ENCODE data around the gene RBM33. TPM values are rescaled to one million over a fixed set of nuclear protein-coding genes. Genes with fewer than 3 reads are reported as not detected.

RBM33 gene
- total RNA-seq, 1 donor from 2014 or later: 79.4 TPM

DNA sequence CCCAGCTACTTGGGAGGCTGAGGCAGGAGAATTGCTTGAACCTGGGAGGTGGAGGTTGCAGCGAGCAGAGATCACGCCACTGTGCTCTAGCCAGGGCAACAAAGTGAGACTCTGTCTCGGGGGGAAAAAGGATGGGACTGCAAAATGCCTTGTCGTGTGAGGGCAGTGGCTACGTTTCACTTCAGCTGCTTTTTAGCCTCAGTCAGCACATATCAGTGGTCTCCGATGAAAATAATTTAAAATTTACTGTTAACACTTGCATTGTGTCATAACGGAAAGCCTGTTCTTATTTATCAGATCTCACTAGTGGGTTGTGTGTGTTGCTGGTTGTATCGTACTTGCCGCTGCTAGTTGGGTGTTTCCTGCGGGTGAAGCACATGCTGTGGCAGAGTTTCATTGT lies 61.9 kb downstream of the RBM33 start:
- Mint-ChIP-seq H3K27ac (no peak overlapping the region), H3K4me1 (ENCODE audit: low read depth) (no peaks in the 10 kb centered on the region), H3K9me3 (ENCODE audit: low read depth) (no peaks in the 10 kb centered on the region), H3K36me3 (ENCODE audit: insufficient read depth) (peaks cover 29% of the 10 kb centered on the region), H3K27me3 (no peaks in the 10 kb centered on the region), H3K4me3 (ENCODE audit: low read depth) (no peak overlapping the region)
- no peak for DNase-seq (ENCODE audit: low spot score, unreplicated experiment)
- TF ChIP-seq, protein P1, sequence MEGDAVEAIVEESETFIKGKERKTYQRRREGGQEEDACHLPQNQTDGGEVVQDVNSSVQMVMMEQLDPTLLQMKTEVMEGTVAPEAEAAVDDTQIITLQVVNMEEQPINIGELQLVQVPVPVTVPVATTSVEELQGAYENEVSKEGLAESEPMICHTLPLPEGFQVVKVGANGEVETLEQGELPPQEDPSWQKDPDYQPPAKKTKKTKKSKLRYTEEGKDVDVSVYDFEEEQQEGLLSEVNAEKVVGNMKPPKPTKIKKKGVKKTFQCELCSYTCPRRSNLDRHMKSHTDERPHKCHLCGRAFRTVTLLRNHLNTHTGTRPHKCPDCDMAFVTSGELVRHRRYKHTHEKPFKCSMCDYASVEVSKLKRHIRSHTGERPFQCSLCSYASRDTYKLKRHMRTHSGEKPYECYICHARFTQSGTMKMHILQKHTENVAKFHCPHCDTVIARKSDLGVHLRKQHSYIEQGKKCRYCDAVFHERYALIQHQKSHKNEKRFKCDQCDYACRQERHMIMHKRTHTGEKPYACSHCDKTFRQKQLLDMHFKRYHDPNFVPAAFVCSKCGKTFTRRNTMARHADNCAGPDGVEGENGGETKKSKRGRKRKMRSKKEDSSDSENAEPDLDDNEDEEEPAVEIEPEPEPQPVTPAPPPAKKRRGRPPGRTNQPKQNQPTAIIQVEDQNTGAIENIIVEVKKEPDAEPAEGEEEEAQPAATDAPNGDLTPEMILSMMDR (IDR thresholded peaks at IDR 0.05; ENCODE audit: unreplicated experiment): no peak

GRCh38 chr7:155709453-155709852 lies 65.0 kb downstream of the RBM33 start:
- DNase-seq (ENCODE audit: low spot score, unreplicated experiment): no peak
- H3K4me1 Mint-ChIP-seq (ENCODE audit: low read depth): peaks cover 8% of the 10 kb centered on the region
- H3K27me3 Mint-ChIP-seq: no peaks in the 10 kb centered on the region
- peaks cover 35% of the 10 kb centered on the region for H3K36me3 Mint-ChIP-seq (ENCODE audit: insufficient read depth)
- no peak overlapping the region for H3K4me3 Mint-ChIP-seq (ENCODE audit: low read depth)
- no peak overlapping the region for H3K27ac Mint-ChIP-seq
- no peaks in the 10 kb centered on the region for H3K9me3 Mint-ChIP-seq (ENCODE audit: low read depth)
- TF ChIP-seq, protein P1 (IDR thresholded peaks at IDR 0.05; ENCODE audit: unreplicated experiment): no peak

DNA sequence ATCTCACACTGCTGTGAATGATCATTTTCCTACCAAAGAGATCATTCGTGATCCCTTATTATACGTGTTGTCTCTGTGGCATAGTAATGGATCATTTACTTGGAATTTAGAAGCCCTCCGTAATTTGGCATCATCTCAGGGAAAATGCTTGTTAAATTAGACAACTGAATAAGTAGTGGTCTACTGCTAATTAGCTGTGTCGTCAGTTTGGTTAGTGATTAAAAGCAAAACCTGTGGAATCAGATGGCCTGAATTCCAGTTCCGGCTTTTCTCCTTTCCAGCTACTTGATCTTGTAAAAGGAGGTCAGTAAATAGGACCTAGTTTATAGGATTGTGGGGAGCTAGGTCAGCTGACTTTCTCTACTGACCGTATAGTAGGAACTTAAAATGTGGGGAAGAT lies 65.6 kb downstream of the RBM33 start:
- TF ChIP-seq, protein P1 (IDR thresholded peaks at IDR 0.05; ENCODE audit: unreplicated experiment): no peak
- no peaks in the 10 kb centered on the region for H3K9me3 Mint-ChIP-seq (ENCODE audit: low read depth)
- DNase-seq (ENCODE audit: low spot score, unreplicated experiment): no peak
- no peak overlapping the region for H3K27ac Mint-ChIP-seq
- H3K4me3 Mint-ChIP-seq (ENCODE audit: low read depth): no peak overlapping the region
- H3K27me3 Mint-ChIP-seq: no peaks in the 10 kb centered on the region
- peaks cover 35% of the 10 kb centered on the region for H3K36me3 Mint-ChIP-seq (ENCODE audit: insufficient read depth)
- peaks cover 13% of the 10 kb centered on the region for H3K4me1 Mint-ChIP-seq (ENCODE audit: low read depth)

- no peak for DNase-seq (ENCODE audit: low spot score, unreplicated experiment)
- H3K27ac Mint-ChIP-seq: no peak overlapping the region
- H3K4me1 Mint-ChIP-seq (ENCODE audit: low read depth): peaks cover 18% of the 10 kb centered on the region
- peaks cover 31% of the 10 kb centered on the region for H3K36me3 Mint-ChIP-seq (ENCODE audit: insufficient read depth)
- no peaks in the 10 kb centered on the region for H3K27me3 Mint-ChIP-seq
- H3K4me3 Mint-ChIP-seq (ENCODE audit: low read depth): no peak overlapping the region
- TF ChIP-seq, protein P1 (IDR thresholded peaks at IDR 0.05; ENCODE audit: unreplicated experiment): no peak
- H3K9me3 Mint-ChIP-seq (ENCODE audit: low read depth): no peaks in the 10 kb centered on the region
Observed at GRCh38 chr7:155710530-155710929, 66.1 kb downstream of the RBM33 start.

DNA sequence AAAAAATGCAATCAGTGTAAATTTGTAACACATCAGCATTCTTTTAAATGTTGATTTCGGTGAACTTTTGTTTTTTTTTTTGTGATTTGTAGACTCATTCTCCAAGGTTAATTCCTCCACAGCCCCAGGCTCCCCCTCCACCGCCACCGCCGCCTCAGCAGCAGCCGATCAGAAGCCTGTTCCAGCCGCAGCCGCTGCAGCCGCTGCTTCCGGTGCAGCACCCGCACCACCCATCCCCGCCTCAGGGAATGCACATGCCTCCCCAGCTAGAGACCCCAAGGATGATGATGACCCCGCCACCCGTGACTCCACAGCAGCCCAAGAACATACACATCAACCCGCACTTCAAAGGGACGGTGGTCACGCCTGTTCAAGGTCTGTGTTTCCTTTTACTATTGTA lies 66.6 kb downstream of the RBM33 start:
- no peaks in the 10 kb centered on the region for H3K9me3 Mint-ChIP-seq (ENCODE audit: low read depth)
- H3K27ac Mint-ChIP-seq: no peak overlapping the region
- no peak for DNase-seq (ENCODE audit: low spot score, unreplicated experiment)
- TF ChIP-seq, protein P1 (IDR thresholded peaks at IDR 0.05; ENCODE audit: unreplicated experiment): no peak
- no peak overlapping the region for H3K4me3 Mint-ChIP-seq (ENCODE audit: low read depth)
- peaks cover 31% of the 10 kb centered on the region for H3K36me3 Mint-ChIP-seq (ENCODE audit: insufficient read depth)
- peaks cover 19% of the 10 kb centered on the region for H3K4me1 Mint-ChIP-seq (ENCODE audit: low read depth)
- no peaks in the 10 kb centered on the region for H3K27me3 Mint-ChIP-seq
